A549 (cell line): ENCODE data around the gene PRF1. TPM values are rescaled to one million over a fixed set of nuclear protein-coding genes. Genes with fewer than 3 reads are reported as not detected.
A peak's percentile ranks its signal among the peaks of the same experiment; 100 is the strongest.

ENCODE experiments used
- ATAC-seq, 2 experiments: fragments of 200-7000 bp in 1 of 2; fragments of >200 bp in 1 of 2; cut with Nextera tagmentation in 1 of 2; cut with Tn5 transposase in 1 of 2; 3 replicates each; pipeline versions ENCODE4 v1.8.0 to v1.9.1; 2018 to 2020; ENCODE audit warnings: mild to moderate bottlenecking in 1 of 2, moderate library complexity in 1 of 2
- CTCF ChIA-PET: fragments of 300-600 bp; sonication (Branson Sonifier 250); formaldehyde crosslinking; extraction: SDS; loops from one replicate; lab custom pipeline; 2021; ENCODE audit warnings: antibody characterized with exemption, inconsistent platforms; lab: Yijun Ruan, JAX
- POLR2A ChIA-PET: fragments of 350-600 bp; formaldehyde crosslinking; extraction: SDS; loops from one replicate; lab custom pipeline; 2021; ENCODE audit warnings: antibody characterized with exemption, inconsistent platforms; lab: Yijun Ruan, JAX
- DNase-seq, 2 experiments: peaks; one replicate each; pipeline versions ENCODE4 v3.0.0 to v3.0.0-alpha.2; 2011 to 2016; ENCODE audit warnings: low read depth in 1 of 2, low spot score in 1 of 2
- FAIRE-seq: peaks from 2 replicates; lab custom pipeline; 2011; peaks lifted over from hg19 to GRCh38; lab: Jason Lieb, UNC
- H3K27ac ChIP-seq, 2 experiments: fragments of >200 bp; sonication (Bioruptor Twin); formaldehyde crosslinking; 3 replicates each; pipeline ENCODE4 v1.5.1; 2016 to 2017
- H3K4me1 ChIP-seq: fragments of >200 bp; sonication (Bioruptor Twin); formaldehyde crosslinking; 3 replicates; pipeline ENCODE4 v1.6.1; 2016
- H3K4me2 ChIP-seq: fragments of >200 bp; sonication (Bioruptor Twin); formaldehyde crosslinking; 3 replicates; pipeline ENCODE4 v1.6.1; 2016
- H3K4me3 ChIP-seq: fragments of >200 bp; sonication (Bioruptor Twin); formaldehyde crosslinking; 3 replicates; pipeline ENCODE4 v1.5.1; 2016
- H3K9me3 ChIP-seq: fragments of >200 bp; sonication (Bioruptor Twin); formaldehyde crosslinking; 3 replicates; pipeline ENCODE4 v1.6.1; 2016
- CEBPB ChIP-seq, 2 experiments: fragments of >200 bp in 1 of 2; sonication (Bioruptor Twin) in 1 of 2; formaldehyde crosslinking in 1 of 2; IDR thresholded peaks; 2 replicates each; pipeline ENCODE4 v1.6.1; 2012 to 2016
- ESRRA ChIP-seq: fragments of 150-350 bp; IDR thresholded peaks from 2 replicates; pipeline ENCODE4 v1.6.1; 2014; ENCODE audit warnings: mild to moderate bottlenecking, low read length, borderline replicate concordance
- FOXS1 ChIP-seq: fragments of 250-450 bp; sonication (Bioruptor Pico); IDR thresholded peaks from 2 replicates; pipeline ENCODE4 v1.5.0; 2020; ENCODE audit warnings: mild to moderate bottlenecking, moderate library complexity
- HEYL ChIP-seq: fragments of 250-450 bp; sonication (Bioruptor Pico); IDR thresholded peaks from 2 replicates; pipeline ENCODE4 v1.8.0; 2021; ENCODE audit warnings: mild to moderate bottlenecking, moderate library complexity
- HOXA7 ChIP-seq: fragments of 250-450 bp; sonication (Bioruptor Pico); IDR thresholded peaks from 2 replicates; pipeline ENCODE4 v1.5.0; 2020; ENCODE audit warnings: mild to moderate bottlenecking, moderate library complexity
- HOXB5 ChIP-seq: fragments of 250-450 bp; sonication (Bioruptor Pico); IDR thresholded peaks from 2 replicates; pipeline ENCODE4 v1.5.0; 2020; ENCODE audit warnings: mild to moderate bottlenecking, moderate library complexity
- MAFK ChIP-seq: fragments of 450-650 bp; IDR thresholded peaks from 2 replicates; pipeline ENCODE4 v1.6.1; 2014; ENCODE audit not compliant: partially characterized antibody
- MAX ChIP-seq: IDR thresholded peaks from 2 replicates; pipeline ENCODE4 v1.6.1; 2012
- MYC ChIP-seq: IDR thresholded peaks from 2 replicates; pipeline ENCODE4 v1.6.1; 2012; ENCODE audit warnings: mild to moderate bottlenecking, inconsistent platforms, low read length, improper control_type of control experiment, borderline replicate concordance
- NPAS2 ChIP-seq: fragments of 250-450 bp; sonication (Bioruptor Pico); IDR thresholded peaks from 2 replicates; pipeline ENCODE4 v1.8.0; 2022; ENCODE audit warnings: mild to moderate bottlenecking, moderate library complexity, borderline replicate concordance
- POLR2A ChIP-seq: IDR thresholded peaks from 2 replicates; pipeline ENCODE4 v1.6.1; 2012; ENCODE audit warnings: mild to moderate bottlenecking, low read length
- REST ChIP-seq: fragments of 200-600 bp; sonication (generic); IDR thresholded peaks from 2 replicates; pipeline ENCODE4 v1.6.1; 2016; ENCODE audit warnings: antibody characterized with exemption, mild to moderate bottlenecking, moderate library complexity
- RNF2 ChIP-seq: fragments of 200-600 bp; sonication (generic); IDR thresholded peaks from 2 replicates; pipeline ENCODE4 v1.6.1; 2016; ENCODE audit warnings: low read depth, mild to moderate bottlenecking, antibody characterized with exemption, moderate library complexity, borderline replicate concordance
- SMC3 ChIP-seq: fragments of >200 bp; sonication (Bioruptor Twin); formaldehyde crosslinking; IDR thresholded peaks from 3 replicates; pipeline ENCODE4 v1.6.1; 2018; ENCODE audit warnings: inconsistent platforms
- ZSCAN20 ChIP-seq: fragments of 250-450 bp; sonication (Bioruptor Pico); IDR thresholded peaks from 2 replicates; pipeline ENCODE4 v1.8.0; 2022; ENCODE audit warnings: mild to moderate bottlenecking, moderate library complexity
- WGBS: methylation state at CpG from one replicate; pipeline ENCODE4 v1.1.6; 2017; ENCODE audit errors: missing lambda C conversion rate; 5-methylcytosine and 5-hydroxymethylcytosine counted together
- polyA plus RNA-seq, 4 experiments: library from polyadenylated mRNA; depleted of rRNA in 3 of 4; stranded (reverse); fragments of >200 nt; fragmentation: RNase III in 1 of 4; extraction: RNeasy Plus Mini Kit Qiagen cat#74134 plus additional on column Dnase treatment in 1 of 4; gene quantifications; 2 replicates in 3 of 4; 3 replicates in 1 of 4; pipeline ENCODE4 v1.2.3, GENCODE V29; 2011 to 2017

The PRF1 gene
- polyA plus RNA-seq, 2 of the 4 experiments (the other 2 are of a cell fraction) = not detected

DNA sequence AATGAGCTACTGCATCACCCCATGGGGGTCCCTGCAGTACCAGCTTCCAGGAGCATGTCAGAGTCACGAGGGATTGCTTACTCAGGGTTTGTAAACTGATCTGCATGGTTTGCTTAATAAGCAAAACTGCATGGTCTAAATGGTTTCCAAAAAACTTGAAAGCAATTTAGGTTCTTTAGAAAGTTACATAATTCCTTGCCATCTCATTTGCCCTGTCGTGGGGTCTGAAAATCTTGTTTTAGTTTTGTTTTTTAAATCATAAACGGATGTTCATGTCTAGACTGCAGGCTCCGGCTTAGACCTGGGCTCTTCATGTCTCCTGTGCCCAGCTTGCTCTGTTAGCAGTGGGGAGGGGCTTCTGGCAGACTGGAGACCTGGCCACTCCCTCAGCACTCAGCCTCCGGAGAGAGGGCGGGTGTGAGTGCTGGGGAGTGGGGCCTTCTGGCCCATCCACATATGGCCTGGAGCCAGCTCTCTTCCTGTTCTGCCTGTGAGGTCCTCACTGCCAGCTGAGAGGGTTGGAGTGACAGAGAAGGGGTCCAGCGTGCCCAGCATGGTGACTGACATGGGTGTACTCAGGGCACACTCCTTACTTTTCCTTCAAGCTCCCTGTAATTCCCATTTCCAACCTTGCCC, 17.5 kb downstream of the PRF1 start:
- no peak for FAIRE-seq
- Histone ChIP-seq H3K4me3 (no peak overlapping the region), H3K9me3 (no peaks in the 10 kb centered on the region), H3K4me2 (no peak overlapping the region), H3K4me1 (no peaks in the 10 kb centered on the region), H3K27ac (no peak overlapping the region)
- ChIA-PET POLR2A (no interaction called here), CTCF (interaction anchor here (0.5 to 2.1 kb wide), 4 partner anchors 12 to 35 kb away, joined by 3 to 6 read pairs (median 4); no protein-coding TSS in a partner anchor)
- DNase-seq = no peak
- WGBS = 56% methylated on average over 5 of the region's 7 CpGs
- TF ChIP-seq FOXS1 (CRISPR knock-in tag) = no peak
- peak; percentile 9 for TF ChIP-seq MAFK
- no peak for ATAC-seq

DNA sequence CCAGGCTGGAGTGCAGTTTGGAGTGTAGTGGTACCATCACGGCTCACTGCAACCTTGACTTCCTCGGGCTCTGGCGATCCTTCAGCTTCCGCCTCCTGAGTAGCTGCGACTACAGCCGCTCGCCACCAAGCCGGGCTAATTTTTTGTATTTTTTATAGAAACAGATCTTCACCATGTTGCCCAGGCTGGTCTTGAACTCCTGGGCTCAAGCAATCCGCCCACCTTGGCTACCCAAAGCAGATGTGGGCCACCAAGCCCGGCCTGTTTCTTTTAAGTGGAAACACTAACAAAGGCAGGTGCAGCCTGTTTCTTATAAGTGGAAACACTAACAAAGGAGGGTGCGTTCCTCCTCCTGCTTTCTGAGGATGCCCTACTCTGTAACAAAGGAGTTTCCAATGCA, 18.2 kb downstream of the PRF1 start:
- 82% methylated on average over 11 of the region's 11 CpGs for WGBS
- no peak for TF ChIP-seq HOXB5
- TF ChIP-seq HOXA7 (CRISPR knock-in tag) = no peak
- TF ChIP-seq CEBPB (IDR thresholded peaks at IDR 0.05) = no peak
- TF ChIP-seq ZSCAN20 (CRISPR knock-in tag) = no peak
- no peak for TF ChIP-seq NPAS2
- no peaks in the 10 kb centered on the region for H3K9me3 ChIP-seq
- FAIRE-seq (no peak), DNase-seq (no peak), ATAC-seq (no peak)
- H3K4me3 ChIP-seq = no peak overlapping the region
- ChIA-PET POLR2A (no interaction called here), CTCF (interaction anchor here (0.7 to 2.1 kb wide), 3 partner anchors 34 to 1131 kb away, joined by 3 to 6 read pairs (median 3); no protein-coding TSS in a partner anchor)
- H3K4me1 ChIP-seq = no peaks in the 10 kb centered on the region
- H3K4me2 ChIP-seq = no peak overlapping the region
- no peak overlapping the region for H3K27ac ChIP-seq

DNA sequence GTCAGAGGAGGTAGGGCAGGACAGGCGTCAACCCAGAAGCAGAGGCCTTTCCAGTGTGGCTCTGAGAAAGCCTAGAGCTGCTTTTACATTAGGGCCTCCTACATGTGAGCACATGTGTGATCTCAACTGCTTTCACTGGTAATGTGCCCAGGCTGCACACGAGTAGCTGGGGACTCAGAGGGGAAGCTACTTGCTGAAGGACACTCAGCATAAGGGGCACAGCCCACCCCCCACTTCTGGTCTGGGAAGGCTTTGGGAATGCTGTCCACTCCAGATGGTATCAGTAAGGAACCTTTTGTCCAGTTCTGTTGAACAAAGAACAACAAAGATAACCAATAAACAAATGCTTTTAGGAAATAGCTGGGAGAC, 18.9 kb downstream of the PRF1 start:
- POLR2A ChIA-PET = no interaction called here
- TF ChIP-seq HEYL (CRISPR knock-in tag) = no peak
- TF ChIP-seq SMC3 = no peak
- TF ChIP-seq MAX = no peak
- TF ChIP-seq REST = no peak
- TF ChIP-seq MYC = no peak
- TF ChIP-seq ESRRA = no peak
- no peak for TF ChIP-seq RNF2
- no peak for TF ChIP-seq POLR2A
- H3K4me3 ChIP-seq = no peak overlapping the region
- no peaks in the 10 kb centered on the region for H3K9me3 ChIP-seq
- no peak overlapping the region for H3K4me2 ChIP-seq
- FAIRE-seq = no peak
- ATAC-seq = no peak
- H3K4me1 ChIP-seq = no peaks in the 10 kb centered on the region
- CTCF ChIA-PET = interaction anchor here (0.7 to 2.1 kb wide), 3 partner anchors 34 to 1131 kb away, joined by 3 to 6 read pairs (median 3); no protein-coding TSS in a partner anchor
- DNase-seq = no peak
- 46% methylated on average over 2 of the region's 2 CpGs for WGBS
- no peak overlapping the region for H3K27ac ChIP-seq
